HCEC 1CT (cell line): ENCODE data around the gene TIAM1.

ENCODE experiments used
- DNase-seq: peaks from one replicate; pipeline ENCODE4 v3.0.0-alpha.2; 2017

TIAM1 gene

GRCh38 chr21:31194510-31195293 lies 149.4 kb downstream of the TIAM1 start:
- no peak for DNase-seq

- no peak for DNase-seq
These were observed 150.3 kb downstream of the TIAM1 start for GRCh38 chr21:31193761-31194160.

GRCh38 chr21:31191553-31191952 lies 152.5 kb downstream of the TIAM1 start:
- no peak for DNase-seq

GRCh38 chr21:31190516-31190915 lies 153.5 kb downstream of the TIAM1 start:
- no peak for DNase-seq

GRCh38 chr21:31187499-31187898 lies 156.6 kb downstream of the TIAM1 start:
- DNase-seq = no peak

- DNase-seq = no peak
These were observed 157.1 kb downstream of the TIAM1 start for GRCh38 chr21:31186916-31187315.

GRCh38 chr21:31185663-31186062 lies 158.4 kb downstream of the TIAM1 start:
- DNase-seq = no peak

GRCh38 chr21:31184876-31185275 lies 159.2 kb downstream of the TIAM1 start:
- no peak for DNase-seq

- no peak for DNase-seq
These were observed 159.6 kb downstream of the TIAM1 start for GRCh38 chr21:31184459-31184858.

- DNase-seq = no peak
These were observed 161.6 kb downstream of the TIAM1 start for GRCh38 chr21:31182231-31183140.

GRCh38 chr21:31181082-31181750 lies 162.8 kb downstream of the TIAM1 start:
- DNase-seq = no peak

GRCh38 chr21:31180256-31181081 lies 163.6 kb downstream of the TIAM1 start:
- no peak for DNase-seq

GRCh38 chr21:31176725-31177124 lies 167.3 kb downstream of the TIAM1 start:
- no peak for DNase-seq

- DNase-seq = no peak
These were observed 167.9 kb downstream of the TIAM1 start for GRCh38 chr21:31176080-31176551.

- no peak for DNase-seq
These were observed 170.0 kb downstream of the TIAM1 start for GRCh38 chr21:31173881-31174555.

- DNase-seq = no peak
These were observed 171.7 kb downstream of the TIAM1 start for GRCh38 chr21:31172328-31172727.

GRCh38 chr21:31164713-31165694 lies 179.1 kb downstream of the TIAM1 start:
- no peak for DNase-seq

GRCh38 chr21:31162827-31163226 lies 181.2 kb downstream of the TIAM1 start:
- no peak for DNase-seq

GRCh38 chr21:31162079-31162699 lies 181.9 kb downstream of the TIAM1 start:
- DNase-seq = no peak

- no peak for DNase-seq
These were observed 182.9 kb downstream of the TIAM1 start for GRCh38 chr21:31161157-31161556.
